ENCODE measurements around the gene ARG1. TPM values are rescaled to one million over a fixed set of nuclear protein-coding genes. Genes with fewer than 3 reads are reported as not detected.

ARG1 gene
- total and polyA plus RNA-seq, 2 of the 4 experiments (the other 2 are of a cell fraction), result not detected

DNA sequence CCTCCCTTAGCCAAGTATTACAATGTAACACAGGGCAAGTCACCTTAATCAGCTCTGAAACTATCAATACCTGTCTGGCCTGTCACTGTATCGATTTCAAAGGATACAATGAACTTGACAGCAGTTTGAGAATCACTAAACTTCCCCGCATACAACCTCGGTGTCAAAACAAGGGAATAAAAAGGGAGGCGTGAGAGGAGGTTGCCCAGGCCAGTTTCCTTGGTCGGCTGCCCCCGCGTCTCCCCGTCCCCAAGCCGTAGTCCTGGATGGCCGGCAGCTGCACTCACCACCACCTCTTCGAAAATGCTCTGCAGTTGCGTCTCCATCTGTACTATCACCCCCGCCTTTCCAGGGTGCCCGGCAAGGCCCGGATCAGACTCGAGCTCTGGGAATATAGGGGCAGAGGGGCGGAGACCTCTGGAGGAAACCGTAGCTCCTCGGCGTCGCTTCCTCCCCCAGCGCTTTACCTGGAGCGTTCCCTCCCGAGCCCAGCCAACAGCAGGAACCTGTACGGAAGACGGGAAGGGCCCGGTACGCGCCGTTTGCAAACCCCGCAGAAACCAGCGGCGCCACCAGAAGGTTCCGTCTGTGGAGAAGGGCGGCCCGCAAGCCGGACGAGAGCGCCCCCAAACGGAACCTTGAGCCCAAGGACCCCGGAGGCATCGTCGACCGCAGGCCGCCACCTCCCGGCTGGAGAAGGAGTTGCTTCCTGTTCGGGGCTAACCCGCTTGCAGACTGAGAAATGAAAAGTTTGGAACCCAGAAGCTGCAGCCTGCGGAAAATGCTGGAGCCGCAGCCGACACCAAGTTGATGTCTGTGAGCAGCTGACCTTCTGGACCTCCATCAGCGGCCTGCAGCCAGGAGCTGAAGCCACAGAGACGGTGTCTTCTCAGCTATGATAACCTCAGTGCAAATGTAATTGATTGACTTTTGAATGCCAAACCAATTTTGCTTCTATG lies 55.0 kb downstream of the ARG1 start, which contains the start of gene MED23 (continued):
- TF ChIP-seq, protein P1, sequence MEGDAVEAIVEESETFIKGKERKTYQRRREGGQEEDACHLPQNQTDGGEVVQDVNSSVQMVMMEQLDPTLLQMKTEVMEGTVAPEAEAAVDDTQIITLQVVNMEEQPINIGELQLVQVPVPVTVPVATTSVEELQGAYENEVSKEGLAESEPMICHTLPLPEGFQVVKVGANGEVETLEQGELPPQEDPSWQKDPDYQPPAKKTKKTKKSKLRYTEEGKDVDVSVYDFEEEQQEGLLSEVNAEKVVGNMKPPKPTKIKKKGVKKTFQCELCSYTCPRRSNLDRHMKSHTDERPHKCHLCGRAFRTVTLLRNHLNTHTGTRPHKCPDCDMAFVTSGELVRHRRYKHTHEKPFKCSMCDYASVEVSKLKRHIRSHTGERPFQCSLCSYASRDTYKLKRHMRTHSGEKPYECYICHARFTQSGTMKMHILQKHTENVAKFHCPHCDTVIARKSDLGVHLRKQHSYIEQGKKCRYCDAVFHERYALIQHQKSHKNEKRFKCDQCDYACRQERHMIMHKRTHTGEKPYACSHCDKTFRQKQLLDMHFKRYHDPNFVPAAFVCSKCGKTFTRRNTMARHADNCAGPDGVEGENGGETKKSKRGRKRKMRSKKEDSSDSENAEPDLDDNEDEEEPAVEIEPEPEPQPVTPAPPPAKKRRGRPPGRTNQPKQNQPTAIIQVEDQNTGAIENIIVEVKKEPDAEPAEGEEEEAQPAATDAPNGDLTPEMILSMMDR (conservative IDR thresholded peaks at IDR 0.05; ENCODE audit: low read depth, low read length), result peak; percentile 100; the same call in 1 of the 2 replicates
- TF ChIP-seq FOS (IDR thresholded peaks at IDR 0.05; ENCODE audit: low read depth, low read length), result peak; percentile 19; the same call in 1 of the 2 replicates
- TF ChIP-seq MXI1 (IDR thresholded peaks at IDR 0.05; ENCODE audit: borderline replicate concordance, low read depth, low read length), result 0 out of 2 replicates have a peak, but pooled peaks have one; percentile 49
- peak; percentile 74 for TF ChIP-seq RAD21 (IDR thresholded peaks at IDR 0.05; ENCODE audit: low read length)
